Measurements from ENCODE around the gene DCDC2C.

Gene DCDC2C

DNA sequence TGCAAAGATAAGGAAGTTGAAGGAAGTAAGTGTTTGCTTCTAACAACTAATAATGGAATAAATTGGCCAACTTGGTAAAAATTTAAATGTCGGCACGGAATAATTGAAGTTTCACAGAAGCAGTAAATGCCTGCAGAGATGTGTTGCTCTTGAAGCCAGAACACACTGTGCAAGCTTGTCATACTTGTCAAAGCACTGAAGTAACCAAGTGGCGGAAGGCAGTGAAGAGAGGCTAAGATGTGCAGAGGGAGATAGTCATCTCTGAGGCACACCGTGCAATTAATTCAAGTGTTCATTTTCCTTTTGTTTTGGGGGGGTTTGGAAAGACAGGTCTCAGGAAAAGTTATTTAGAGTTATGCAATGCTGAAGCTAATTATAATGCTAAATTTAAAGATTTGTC is 5.2 kb downstream of the DCDC2C start:
- Histone ChIP-seq H3K4me3 (ENCODE audit: low read depth in 1 of 5, low read length in 5 of 5) (no peak overlapping the region), H3K9ac (ENCODE audit: low read length in 5 of 5) (no peak overlapping the region), H3K9me3 (ENCODE audit: control insufficient read depth in 5 of 5, low read length in 5 of 5) (no peaks in the 10 kb centered on the region), H3K27me3 (ENCODE audit: control insufficient read depth in 5 of 5, insufficient read depth in 4 of 5, low read length in 5 of 5) (peaks cover 7 to 25% (median 11%) of the 10 kb centered on the region in 5 donors), H3K27ac (ENCODE audit: low read depth, low read length) (no peak overlapping the region), H3K4me1 (ENCODE audit: control insufficient read depth in 5 of 5, insufficient read depth in 5 of 5, low read length in 5 of 5) (peaks cover 0 to 5% (median 3%) of the 10 kb centered on the region in 5 donors), H3K36me3 (ENCODE audit: control insufficient read depth in 5 of 5, insufficient read depth in 5 of 5, low read length in 5 of 5) (no peaks in the 10 kb centered on the region)

- Histone ChIP-seq H3K9ac (ENCODE audit: low read length in 5 of 5) (no peak overlapping the region), H3K36me3 (ENCODE audit: control insufficient read depth in 5 of 5, insufficient read depth in 5 of 5, low read length in 5 of 5) (no peaks in the 10 kb centered on the region), H3K27ac (ENCODE audit: low read depth, low read length) (no peak overlapping the region), H3K4me1 (ENCODE audit: control insufficient read depth in 5 of 5, insufficient read depth in 5 of 5, low read length in 5 of 5) (no peaks in the 10 kb centered on the region), H3K27me3 (ENCODE audit: control insufficient read depth in 5 of 5, insufficient read depth in 4 of 5, low read length in 5 of 5) (peaks cover 4 to 21% (median 7%) of the 10 kb centered on the region in 5 donors), H3K4me3 (ENCODE audit: low read depth in 1 of 5, low read length in 5 of 5) (no peak overlapping the region), H3K9me3 (ENCODE audit: control insufficient read depth in 5 of 5, low read length in 5 of 5) (no peaks in the 10 kb centered on the region)
These were observed 5.8 kb downstream of the DCDC2C start for GRCh38 chr2:3709225-3709624.

DNA sequence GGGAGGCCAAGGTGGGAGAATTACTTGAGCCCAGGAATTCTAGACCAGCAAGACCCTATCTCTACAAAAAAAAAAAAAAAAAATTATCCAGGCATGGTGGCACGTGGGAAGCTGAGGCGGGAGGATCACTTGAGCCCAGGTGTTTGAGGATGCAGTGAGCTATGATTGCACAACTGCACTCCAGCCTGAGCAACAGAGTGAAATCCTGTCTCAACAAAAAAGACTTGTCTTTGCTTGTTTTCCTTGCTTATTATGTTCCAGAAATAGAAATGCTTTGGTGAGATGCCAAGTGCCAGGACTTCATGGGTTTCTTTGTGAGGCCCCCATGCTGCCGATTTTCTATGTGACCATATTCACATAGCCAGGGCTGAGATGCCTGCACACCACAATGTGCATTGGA is 9.0 kb downstream of the DCDC2C start:
- Histone ChIP-seq H3K9ac (ENCODE audit: low read length in 5 of 5) (no peak overlapping the region), H3K36me3 (ENCODE audit: control insufficient read depth in 5 of 5, insufficient read depth in 5 of 5, low read length in 5 of 5) (no peaks in the 10 kb centered on the region), H3K4me3 (ENCODE audit: low read depth in 1 of 5, low read length in 5 of 5) (no peak overlapping the region), H3K27me3 (ENCODE audit: control insufficient read depth in 5 of 5, insufficient read depth in 4 of 5, low read length in 5 of 5) (peaks cover 0 to 9% (median 0%) of the 10 kb centered on the region in 5 donors), H3K9me3 (ENCODE audit: control insufficient read depth in 5 of 5, low read length in 5 of 5) (no peaks in the 10 kb centered on the region), H3K4me1 (ENCODE audit: control insufficient read depth in 5 of 5, insufficient read depth in 5 of 5, low read length in 5 of 5) (no peaks in the 10 kb centered on the region), H3K27ac (ENCODE audit: low read depth, low read length) (no peak overlapping the region)

- Histone ChIP-seq H3K4me3 (ENCODE audit: low read depth in 1 of 5, low read length in 5 of 5) (no peak overlapping the region), H3K36me3 (ENCODE audit: control insufficient read depth in 5 of 5, insufficient read depth in 5 of 5, low read length in 5 of 5) (no peaks in the 10 kb centered on the region)
These were observed 9.6 kb downstream of the DCDC2C start for GRCh38 chr2:3712831-3713503.

GRCh38 chr2:3718679-3719078 is 15.3 kb downstream of the DCDC2C start:
- H3K4me3 ChIP-seq (ENCODE audit: low read depth in 1 of 5, low read length in 5 of 5), result no peak overlapping the region

More at GRCh38 chr2:3712831-3713503, 9.6 kb downstream of the DCDC2C start:
- Histone ChIP-seq H3K9ac (ENCODE audit: low read length in 5 of 5) (no peak overlapping the region), H3K27me3 (ENCODE audit: control insufficient read depth in 5 of 5, insufficient read depth in 4 of 5, low read length in 5 of 5) (peaks cover 0 to 7% (median 0%) of the 10 kb centered on the region in 5 donors), H3K4me1 (ENCODE audit: control insufficient read depth in 5 of 5, insufficient read depth in 5 of 5, low read length in 5 of 5) (no peaks in the 10 kb centered on the region), H3K9me3 (ENCODE audit: control insufficient read depth in 5 of 5, low read length in 5 of 5) (no peaks in the 10 kb centered on the region), H3K27ac (ENCODE audit: low read depth, low read length) (no peak overlapping the region)

DNA sequence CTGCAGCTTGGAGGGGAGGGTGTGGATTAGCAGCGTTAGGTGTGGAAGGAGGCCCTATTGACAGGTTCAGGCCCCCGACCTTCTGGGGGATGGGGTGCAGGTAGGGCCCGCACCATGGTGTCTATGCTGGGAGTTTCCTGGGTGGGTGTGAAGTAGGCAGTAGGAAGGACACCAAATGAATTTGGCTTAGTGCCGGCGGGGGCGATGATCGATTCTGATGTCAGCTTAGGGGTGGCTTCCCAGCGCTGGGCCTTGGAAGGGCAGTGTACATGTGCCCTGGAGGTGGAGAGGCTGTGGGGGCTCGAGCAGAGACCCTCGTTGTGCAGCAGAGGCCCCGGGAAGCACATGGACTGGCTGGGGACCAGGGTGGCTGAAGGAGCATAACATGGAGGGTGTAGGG is 21.6 kb downstream of the DCDC2C start:
- Histone ChIP-seq H3K9ac (ENCODE audit: low read length in 5 of 5) (no peak overlapping the region), H3K27ac (ENCODE audit: low read depth, low read length) (no peak overlapping the region), H3K36me3 (ENCODE audit: control insufficient read depth in 5 of 5, insufficient read depth in 5 of 5, low read length in 5 of 5) (no peaks in the 10 kb centered on the region), H3K9me3 (ENCODE audit: control insufficient read depth in 5 of 5, low read length in 5 of 5) (peaks cover 0 to 7% (median 0%) of the 10 kb centered on the region in 5 donors), H3K27me3 (ENCODE audit: control insufficient read depth in 5 of 5, insufficient read depth in 4 of 5, low read length in 5 of 5) (peaks cover 6 to 26% (median 20%) of the 10 kb centered on the region in 5 donors), H3K4me3 (ENCODE audit: low read depth in 1 of 5, low read length in 5 of 5) (no peak overlapping the region), H3K4me1 (ENCODE audit: control insufficient read depth in 5 of 5, insufficient read depth in 5 of 5, low read length in 5 of 5) (peaks cover 0 to 10% (median 8%) of the 10 kb centered on the region in 5 donors)

More at GRCh38 chr2:3718679-3719078, 15.3 kb downstream of the DCDC2C start:
- peaks cover 0 to 7% (median 0%) of the 10 kb centered on the region in 5 donors for H3K9me3 ChIP-seq (ENCODE audit: control insufficient read depth in 5 of 5, low read length in 5 of 5)
- H3K4me1 ChIP-seq (ENCODE audit: control insufficient read depth in 5 of 5, insufficient read depth in 5 of 5, low read length in 5 of 5), result no peaks in the 10 kb centered on the region
- no peak overlapping the region for H3K9ac ChIP-seq (ENCODE audit: low read length in 5 of 5)
- H3K27ac ChIP-seq (ENCODE audit: low read depth, low read length), result no peak overlapping the region
- H3K36me3 ChIP-seq (ENCODE audit: control insufficient read depth in 5 of 5, insufficient read depth in 5 of 5, low read length in 5 of 5), result no peaks in the 10 kb centered on the region
- peaks cover 0 to 3% (median 0%) of the 10 kb centered on the region in 5 donors for H3K27me3 ChIP-seq (ENCODE audit: control insufficient read depth in 5 of 5, insufficient read depth in 4 of 5, low read length in 5 of 5)

DNA sequence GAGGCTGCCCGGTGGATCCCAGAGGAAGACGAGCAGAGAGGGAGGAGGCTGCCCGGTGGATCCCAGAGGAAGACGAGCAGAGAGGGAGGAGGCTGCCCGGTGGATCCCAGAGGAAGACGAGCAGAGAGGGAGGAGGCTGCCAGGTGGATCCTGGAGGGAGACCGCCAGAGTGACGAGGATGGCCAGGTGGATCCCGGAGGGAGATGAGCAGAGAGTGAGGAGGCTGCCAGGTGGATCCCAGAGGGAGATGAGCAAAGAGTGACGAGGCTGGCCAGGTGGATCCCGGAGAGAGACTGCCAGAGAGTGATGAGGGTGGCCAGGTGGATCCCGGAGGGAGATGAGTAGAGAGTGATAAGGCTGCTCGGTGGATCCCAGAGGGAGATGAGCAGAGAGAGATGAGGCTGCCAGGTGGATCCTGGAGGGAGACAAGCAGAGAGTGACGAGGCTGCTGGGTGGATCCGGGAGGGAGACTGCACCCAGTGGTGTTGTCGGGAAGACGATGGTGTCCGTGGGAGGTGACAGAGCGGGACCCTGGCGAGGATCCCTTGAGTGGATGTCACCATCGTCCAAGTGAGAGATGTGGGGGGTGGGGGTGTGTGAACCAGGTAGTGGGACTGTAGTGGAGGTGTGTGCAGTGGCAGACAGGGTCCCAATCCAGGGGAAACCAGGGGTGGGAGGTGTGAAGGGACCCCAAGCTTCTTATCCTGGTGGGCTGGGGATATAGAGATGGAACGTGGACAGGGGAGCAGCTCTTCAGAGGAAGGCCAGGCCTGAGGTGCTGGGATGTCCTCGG is 22.3 kb downstream of the DCDC2C start:
- Histone ChIP-seq H3K9me3 (ENCODE audit: control insufficient read depth in 5 of 5, low read length in 5 of 5) (peaks cover 0 to under 1% (median 0%) of the 10 kb centered on the region in 5 donors), H3K4me3 (ENCODE audit: low read depth in 1 of 5, low read length in 5 of 5) (no peak overlapping the region), H3K27me3 (ENCODE audit: control insufficient read depth in 5 of 5, insufficient read depth in 4 of 5, low read length in 5 of 5) (peaks cover 6 to 26% (median 20%) of the 10 kb centered on the region in 5 donors), H3K4me1 (ENCODE audit: control insufficient read depth in 5 of 5, insufficient read depth in 5 of 5, low read length in 5 of 5) (peaks cover 0 to 10% (median 8%) of the 10 kb centered on the region in 5 donors), H3K36me3 (ENCODE audit: control insufficient read depth in 5 of 5, insufficient read depth in 5 of 5, low read length in 5 of 5) (no peaks in the 10 kb centered on the region), H3K9ac (ENCODE audit: low read length in 5 of 5) (no peak overlapping the region), H3K27ac (ENCODE audit: low read depth, low read length) (no peak overlapping the region)

DNA sequence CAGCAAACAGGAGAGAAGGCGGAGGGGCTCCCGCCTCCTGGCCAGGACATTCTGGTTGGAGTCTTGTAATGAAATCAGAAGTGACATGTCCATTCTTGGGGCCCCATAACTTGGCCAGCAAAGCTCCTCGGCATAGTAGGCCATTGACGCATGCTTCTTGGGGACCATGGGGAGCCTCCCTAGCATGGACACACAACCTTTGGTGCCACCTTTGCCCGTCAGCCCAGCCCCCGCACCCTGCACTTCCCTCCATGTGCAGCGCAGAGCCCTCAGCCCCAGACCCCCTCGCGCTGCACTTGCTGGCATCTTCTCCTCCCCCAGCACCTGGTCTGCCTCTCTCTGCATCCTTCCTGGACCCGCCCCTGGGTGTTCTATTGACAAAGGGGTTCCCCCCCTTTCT is 23.1 kb downstream of the DCDC2C start:
- Histone ChIP-seq H3K9ac (ENCODE audit: low read length in 5 of 5) (no peak overlapping the region), H3K27me3 (ENCODE audit: control insufficient read depth in 5 of 5, insufficient read depth in 4 of 5, low read length in 5 of 5) (peaks cover 6 to 26% (median 20%) of the 10 kb centered on the region in 5 donors), H3K9me3 (ENCODE audit: control insufficient read depth in 5 of 5, low read length in 5 of 5) (no peaks in the 10 kb centered on the region), H3K4me3 (ENCODE audit: low read depth in 1 of 5, low read length in 5 of 5) (no peak overlapping the region), H3K4me1 (ENCODE audit: control insufficient read depth in 5 of 5, insufficient read depth in 5 of 5, low read length in 5 of 5) (peaks cover 0 to 10% (median 8%) of the 10 kb centered on the region in 5 donors), H3K36me3 (ENCODE audit: control insufficient read depth in 5 of 5, insufficient read depth in 5 of 5, low read length in 5 of 5) (no peaks in the 10 kb centered on the region), H3K27ac (ENCODE audit: low read depth, low read length) (no peak overlapping the region)

GRCh38 chr2:3727397-3728045 is 24.1 kb downstream of the DCDC2C start:
- Histone ChIP-seq H3K9me3 (ENCODE audit: control insufficient read depth in 5 of 5, low read length in 5 of 5) (no peaks in the 10 kb centered on the region), H3K9ac (ENCODE audit: low read length in 5 of 5) (no peak overlapping the region), H3K4me1 (ENCODE audit: control insufficient read depth in 5 of 5, insufficient read depth in 5 of 5, low read length in 5 of 5) (peaks cover 0 to 10% (median 8%) of the 10 kb centered on the region in 5 donors), H3K4me3 (ENCODE audit: low read depth in 1 of 5, low read length in 5 of 5) (peak overlapping the region in 2 of 5 donors; percentile 7 to 15), H3K36me3 (ENCODE audit: control insufficient read depth in 5 of 5, insufficient read depth in 5 of 5, low read length in 5 of 5) (no peaks in the 10 kb centered on the region), H3K27ac (ENCODE audit: low read depth, low read length) (no peak overlapping the region), H3K27me3 (ENCODE audit: control insufficient read depth in 5 of 5, insufficient read depth in 4 of 5, low read length in 5 of 5) (peaks cover 6 to 26% (median 18%) of the 10 kb centered on the region in 5 donors)

All from subcutaneous abdominal adipose tissue (tissue), 5 donors.